Measurements from ENCODE around the gene TSC2. TPM values are rescaled to one million over a fixed set of nuclear protein-coding genes. Genes with fewer than 3 reads are reported as not detected.
A peak's percentile ranks its signal among the peaks of the same experiment; 100 is the strongest.

The TSC2 gene
- total and polyA plus RNA-seq, 3 donors from 2014 or later, result 136 to 271 (median 222) TPM

DNA sequence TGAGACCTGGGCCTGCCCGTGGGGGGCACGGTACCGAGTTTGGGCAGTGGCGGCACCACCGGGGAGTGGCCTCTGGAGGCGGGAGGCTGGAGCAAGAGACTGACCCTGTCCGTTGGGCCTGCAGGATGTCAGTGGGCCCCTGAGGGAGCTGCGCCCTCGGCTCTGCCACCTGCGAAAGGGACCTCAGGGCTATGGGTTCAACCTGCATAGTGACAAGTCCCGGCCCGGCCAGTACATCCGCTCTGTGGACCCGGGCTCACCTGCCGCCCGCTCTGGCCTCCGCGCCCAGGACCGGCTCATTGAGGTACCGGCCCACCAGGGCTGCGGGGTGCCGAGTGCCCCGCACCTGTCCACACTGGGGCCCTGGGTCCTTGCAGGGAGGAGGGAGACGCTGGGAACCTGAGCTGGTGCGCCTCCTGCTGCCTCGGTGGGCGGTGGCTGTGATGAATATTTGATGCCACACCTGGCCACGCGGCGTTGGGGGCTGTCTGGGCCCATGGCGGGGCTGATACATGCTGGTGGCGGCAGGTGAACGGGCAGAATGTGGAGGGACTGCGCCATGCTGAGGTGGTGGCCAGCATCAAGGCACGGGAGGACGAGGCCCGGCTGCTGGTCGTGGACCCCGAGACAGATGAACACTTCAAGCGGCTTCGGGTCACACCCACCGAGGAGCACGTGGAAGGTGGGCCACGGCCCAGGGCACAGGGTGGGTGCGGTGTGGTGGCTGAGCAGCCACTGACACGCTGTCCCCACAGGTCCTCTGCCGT is 11.4 kb upstream of the TSC2 start:
- intact Hi-C loops (cut with DNase I; ENCODE audit: low total_unique reads), result no loop called here
- Histone ChIP-seq H3K36me3 (ENCODE audit: low read depth, missing control alignments) (no peaks in the 10 kb centered on the region), H3K4me1 (peaks cover 80% of the 10 kb centered on the region), H3K9me3 (no peaks in the 10 kb centered on the region), H3K27me3 (no peaks in the 10 kb centered on the region), H3K27ac (peak overlapping the region; percentile 41 to 89), H3K4me3 (no peak overlapping the region)
- DNase-seq, result no peak
- WGBS, 2 donors, result 88 to 96% methylated on average over 23 to 47 of the region's 47 CpGs
- no peak for TF ChIP-seq POLR2A (IDR thresholded peaks at IDR 0.05)
- TF ChIP-seq, protein P1, sequence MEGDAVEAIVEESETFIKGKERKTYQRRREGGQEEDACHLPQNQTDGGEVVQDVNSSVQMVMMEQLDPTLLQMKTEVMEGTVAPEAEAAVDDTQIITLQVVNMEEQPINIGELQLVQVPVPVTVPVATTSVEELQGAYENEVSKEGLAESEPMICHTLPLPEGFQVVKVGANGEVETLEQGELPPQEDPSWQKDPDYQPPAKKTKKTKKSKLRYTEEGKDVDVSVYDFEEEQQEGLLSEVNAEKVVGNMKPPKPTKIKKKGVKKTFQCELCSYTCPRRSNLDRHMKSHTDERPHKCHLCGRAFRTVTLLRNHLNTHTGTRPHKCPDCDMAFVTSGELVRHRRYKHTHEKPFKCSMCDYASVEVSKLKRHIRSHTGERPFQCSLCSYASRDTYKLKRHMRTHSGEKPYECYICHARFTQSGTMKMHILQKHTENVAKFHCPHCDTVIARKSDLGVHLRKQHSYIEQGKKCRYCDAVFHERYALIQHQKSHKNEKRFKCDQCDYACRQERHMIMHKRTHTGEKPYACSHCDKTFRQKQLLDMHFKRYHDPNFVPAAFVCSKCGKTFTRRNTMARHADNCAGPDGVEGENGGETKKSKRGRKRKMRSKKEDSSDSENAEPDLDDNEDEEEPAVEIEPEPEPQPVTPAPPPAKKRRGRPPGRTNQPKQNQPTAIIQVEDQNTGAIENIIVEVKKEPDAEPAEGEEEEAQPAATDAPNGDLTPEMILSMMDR (IDR thresholded peaks at IDR 0.05), result no peak

DNA sequence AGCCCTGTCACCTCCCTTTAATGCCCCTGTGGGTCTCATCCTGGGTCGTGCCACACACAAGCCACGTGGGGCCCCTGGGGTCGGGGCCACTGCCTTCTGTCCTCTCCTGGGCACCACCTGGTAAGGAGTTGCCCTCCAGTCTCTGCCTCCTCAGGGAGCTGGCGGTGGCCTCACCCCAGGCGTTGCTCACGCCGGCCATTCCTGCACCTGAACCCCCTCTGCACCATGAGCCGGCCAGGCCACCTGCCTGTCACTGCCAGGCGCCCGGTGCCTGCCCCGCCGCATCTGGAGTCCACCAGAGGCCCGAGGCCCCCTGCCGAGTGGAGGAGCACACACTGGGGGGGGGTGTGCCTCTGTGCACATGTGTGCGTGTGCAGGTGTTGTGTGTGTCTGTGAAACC is 10.7 kb upstream of the TSC2 start:
- DNase-seq, result no peak
- Histone ChIP-seq H3K27ac (peak overlapping the region; percentile 89 to 91), H3K36me3 (ENCODE audit: low read depth, missing control alignments) (no peaks in the 10 kb centered on the region), H3K4me3 (no peak overlapping the region), H3K9me3 (no peaks in the 10 kb centered on the region), H3K27me3 (no peaks in the 10 kb centered on the region), H3K4me1 (peaks cover 84% of the 10 kb centered on the region)
- intact Hi-C loops (cut with DNase I; ENCODE audit: low total_unique reads), result no loop called here
- 91 to 100% methylated on average over 4 to 15 of the region's 15 CpGs for WGBS, 2 donors
- no peak for TF ChIP-seq POLR2A (IDR thresholded peaks at IDR 0.05)
- TF ChIP-seq, protein P1 (IDR thresholded peaks at IDR 0.05), result no peak

DNA sequence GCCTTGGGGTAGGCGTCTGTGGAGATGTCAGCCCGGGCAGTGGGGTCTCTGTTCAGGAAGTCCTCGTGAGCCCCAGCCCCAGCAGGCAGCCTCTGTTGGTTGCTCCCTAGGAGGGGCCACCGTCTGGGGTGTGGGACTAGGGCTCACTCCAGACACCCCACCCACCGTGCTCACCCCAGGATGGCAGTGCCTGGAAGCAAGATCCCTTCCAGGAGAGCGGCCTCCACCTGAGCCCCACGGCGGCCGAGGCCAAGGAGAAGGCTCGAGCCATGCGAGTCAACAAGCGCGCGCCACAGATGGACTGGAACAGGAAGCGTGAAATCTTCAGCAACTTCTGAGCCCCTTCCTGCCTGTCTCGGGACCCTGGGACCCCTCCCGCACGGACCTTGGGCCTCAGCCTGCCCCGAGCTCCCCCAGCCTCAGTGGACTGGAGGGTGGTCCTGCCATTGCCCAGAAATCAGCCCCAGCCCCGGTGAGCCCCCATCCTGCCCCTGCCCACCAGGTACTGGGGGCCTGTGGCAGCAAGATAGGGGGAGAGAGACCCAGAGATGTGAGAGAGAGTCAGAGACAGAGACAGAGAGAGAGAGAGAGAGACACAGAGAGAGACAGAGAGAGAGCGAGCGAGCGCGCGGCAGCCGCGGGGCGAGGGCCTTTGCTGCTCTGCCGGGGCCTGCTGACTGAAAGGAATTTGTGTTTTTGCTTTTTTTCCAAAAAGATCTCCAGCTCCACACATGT is 10.0 kb upstream of the TSC2 start:
- peak overlapping the region; percentile 89 to 91 for H3K27ac ChIP-seq
- peaks cover 81% of the 10 kb centered on the region for H3K4me1 ChIP-seq
- no peaks in the 10 kb centered on the region for H3K27me3 ChIP-seq
- H3K4me3 ChIP-seq, result no peak overlapping the region
- no peak for DNase-seq
- no peaks in the 10 kb centered on the region for H3K36me3 ChIP-seq (ENCODE audit: low read depth, missing control alignments)
- H3K9me3 ChIP-seq, result no peaks in the 10 kb centered on the region
- WGBS, 2 donors, result 67 to 70% methylated on average over 24 to 29 of the region's 29 CpGs
- TF ChIP-seq POLR2A (IDR thresholded peaks at IDR 0.05), result no peak
- TF ChIP-seq, protein P1 (IDR thresholded peaks at IDR 0.05), result no peak
- intact Hi-C loops (cut with DNase I; ENCODE audit: low total_unique reads), result no loop called here

DNA sequence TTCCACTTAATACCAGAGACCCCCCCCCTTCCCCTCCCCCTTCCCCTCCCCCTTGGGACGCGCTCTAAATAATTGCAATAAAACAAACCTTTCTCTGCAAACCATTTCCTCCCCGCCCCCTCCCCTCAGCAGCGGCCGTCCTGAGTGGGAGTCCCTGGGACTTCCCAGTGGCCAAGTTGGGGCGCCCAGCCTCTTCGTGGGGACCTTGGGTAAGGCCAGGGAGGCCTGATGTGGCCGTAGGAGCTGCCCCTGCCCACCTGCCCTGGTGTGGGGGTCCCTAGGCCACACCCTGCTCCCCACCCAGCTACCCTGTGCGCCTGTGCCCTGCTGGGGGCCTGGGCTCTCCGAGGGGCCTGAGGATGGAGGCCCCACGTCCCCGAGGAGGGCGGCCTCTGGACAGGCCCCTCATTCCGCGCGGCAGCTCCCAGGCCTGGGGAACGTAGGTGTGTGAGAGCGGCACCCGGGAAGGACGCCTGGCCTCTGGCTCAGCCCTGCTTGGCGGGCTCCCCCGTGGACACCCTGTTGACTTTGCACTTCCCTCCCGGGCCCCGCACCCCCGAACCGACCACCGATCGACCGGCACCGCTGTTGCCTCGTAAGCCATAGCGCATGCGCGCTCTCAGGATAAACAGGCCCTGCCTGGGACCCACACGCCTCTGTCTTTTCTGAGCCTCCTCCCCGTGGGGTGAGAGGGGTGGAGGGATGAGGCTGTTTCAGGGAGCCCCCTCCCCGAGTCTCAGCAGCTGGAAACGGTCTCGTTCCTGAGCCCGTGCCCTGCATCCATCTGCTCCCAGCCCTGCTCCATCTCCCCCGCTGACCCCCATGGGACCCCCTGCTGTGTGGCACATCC is 9.2 kb upstream of the TSC2 start:
- DNase-seq, result peak; percentile 61
- Histone ChIP-seq H3K4me1 (peaks cover 76% of the 10 kb centered on the region), H3K4me3 (no peak overlapping the region), H3K27me3 (no peaks in the 10 kb centered on the region), H3K36me3 (ENCODE audit: low read depth, missing control alignments) (no peaks in the 10 kb centered on the region), H3K27ac (peak overlapping the region; percentile 89 to 91), H3K9me3 (no peaks in the 10 kb centered on the region)
- WGBS, 2 donors, result 48 to 65% methylated on average over 32 to 33 of the region's 41 CpGs
- intact Hi-C loops (cut with DNase I; ENCODE audit: low total_unique reads), result no loop called here
- TF ChIP-seq, protein P1 (IDR thresholded peaks at IDR 0.05), result no peak
- TF ChIP-seq POLR2A (IDR thresholded peaks at IDR 0.05), result no peak
